ENCODE results near the gene CLCN6.

The CLCN6 gene

DNA sequence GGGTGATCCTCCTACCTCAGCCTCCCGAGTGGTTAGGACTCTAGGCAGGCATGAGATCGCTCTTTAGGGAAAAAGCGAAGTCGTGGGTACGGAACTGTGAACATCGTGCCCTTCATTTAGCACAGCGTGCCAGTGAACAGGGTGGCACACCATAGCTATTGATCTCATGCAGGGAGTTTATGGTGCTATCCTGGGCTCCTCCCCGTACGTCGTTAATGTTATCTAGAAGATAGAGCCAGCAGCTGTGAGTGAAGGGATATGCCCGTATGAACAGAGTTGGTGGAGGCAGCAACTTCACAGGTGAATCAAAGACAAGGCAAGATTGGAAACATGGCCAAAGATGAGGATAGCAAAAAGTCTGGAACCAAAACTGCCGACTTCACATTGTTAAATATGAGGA, 11.2 kb downstream of the CLCN6 start:
- H3K4me1 ChIP-seq (ENCODE audit: low read length) = peaks cover 14% of the 10 kb centered on the region
- no peaks in the 10 kb centered on the region for H4K20me1 ChIP-seq (ENCODE audit: insufficient read depth, low read length)
- no peak overlapping the region for H3K27ac ChIP-seq (ENCODE audit: low read length)
- H3K27me3 ChIP-seq (ENCODE audit: low read depth, low read length) = no peaks in the 10 kb centered on the region
- no peak overlapping the region for H3K9ac ChIP-seq (ENCODE audit: low read length)
- H3K9me3 ChIP-seq (ENCODE audit: insufficient read depth, low read length) = no peaks in the 10 kb centered on the region
- no peak overlapping the region for H2AFZ ChIP-seq (ENCODE audit: low read depth, low read length)
- peaks cover 7% of the 10 kb centered on the region; the same call in 1 of the 2 replicates for H3K79me2 ChIP-seq (ENCODE audit: low read length)
- H3K36me3 ChIP-seq (replicated peaks; ENCODE audit: low read depth, low read length) = peaks cover 19% of the 10 kb centered on the region
- no peak overlapping the region for H3K4me2 ChIP-seq (ENCODE audit: low read length)
- TF ChIP-seq EZH2phosphoT487 (IDR thresholded peaks at IDR 0.05; ENCODE audit: low read depth) = no peak
- TF ChIP-seq, protein P1, sequence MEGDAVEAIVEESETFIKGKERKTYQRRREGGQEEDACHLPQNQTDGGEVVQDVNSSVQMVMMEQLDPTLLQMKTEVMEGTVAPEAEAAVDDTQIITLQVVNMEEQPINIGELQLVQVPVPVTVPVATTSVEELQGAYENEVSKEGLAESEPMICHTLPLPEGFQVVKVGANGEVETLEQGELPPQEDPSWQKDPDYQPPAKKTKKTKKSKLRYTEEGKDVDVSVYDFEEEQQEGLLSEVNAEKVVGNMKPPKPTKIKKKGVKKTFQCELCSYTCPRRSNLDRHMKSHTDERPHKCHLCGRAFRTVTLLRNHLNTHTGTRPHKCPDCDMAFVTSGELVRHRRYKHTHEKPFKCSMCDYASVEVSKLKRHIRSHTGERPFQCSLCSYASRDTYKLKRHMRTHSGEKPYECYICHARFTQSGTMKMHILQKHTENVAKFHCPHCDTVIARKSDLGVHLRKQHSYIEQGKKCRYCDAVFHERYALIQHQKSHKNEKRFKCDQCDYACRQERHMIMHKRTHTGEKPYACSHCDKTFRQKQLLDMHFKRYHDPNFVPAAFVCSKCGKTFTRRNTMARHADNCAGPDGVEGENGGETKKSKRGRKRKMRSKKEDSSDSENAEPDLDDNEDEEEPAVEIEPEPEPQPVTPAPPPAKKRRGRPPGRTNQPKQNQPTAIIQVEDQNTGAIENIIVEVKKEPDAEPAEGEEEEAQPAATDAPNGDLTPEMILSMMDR (IDR thresholded peaks at IDR 0.05; ENCODE audit: low read depth, low read length) = no peak
- no peak overlapping the region for H3K4me3 ChIP-seq (ENCODE audit: low read length)

DNA sequence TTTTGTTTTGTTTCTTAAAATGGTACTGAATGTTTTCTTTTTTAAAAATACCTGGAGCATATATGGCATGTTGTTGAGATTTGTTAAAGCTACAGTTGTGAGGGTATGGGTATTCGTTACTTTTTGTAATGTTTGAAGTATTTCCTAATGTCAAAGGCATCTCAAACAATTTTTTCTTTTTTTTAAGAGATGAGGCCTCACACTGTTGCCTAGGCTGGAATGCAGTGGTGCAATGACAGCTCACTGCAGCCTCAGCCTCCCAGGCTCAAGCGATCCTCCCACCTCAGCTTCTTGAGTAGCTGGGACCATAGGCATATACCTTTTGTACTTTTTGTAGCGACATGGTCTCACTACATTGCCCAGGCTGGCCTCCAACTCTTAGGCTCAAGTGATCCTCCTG, 16.1 kb downstream of the CLCN6 start:
- H3K4me3 ChIP-seq (ENCODE audit: low read length) = no peak overlapping the region

DNA sequence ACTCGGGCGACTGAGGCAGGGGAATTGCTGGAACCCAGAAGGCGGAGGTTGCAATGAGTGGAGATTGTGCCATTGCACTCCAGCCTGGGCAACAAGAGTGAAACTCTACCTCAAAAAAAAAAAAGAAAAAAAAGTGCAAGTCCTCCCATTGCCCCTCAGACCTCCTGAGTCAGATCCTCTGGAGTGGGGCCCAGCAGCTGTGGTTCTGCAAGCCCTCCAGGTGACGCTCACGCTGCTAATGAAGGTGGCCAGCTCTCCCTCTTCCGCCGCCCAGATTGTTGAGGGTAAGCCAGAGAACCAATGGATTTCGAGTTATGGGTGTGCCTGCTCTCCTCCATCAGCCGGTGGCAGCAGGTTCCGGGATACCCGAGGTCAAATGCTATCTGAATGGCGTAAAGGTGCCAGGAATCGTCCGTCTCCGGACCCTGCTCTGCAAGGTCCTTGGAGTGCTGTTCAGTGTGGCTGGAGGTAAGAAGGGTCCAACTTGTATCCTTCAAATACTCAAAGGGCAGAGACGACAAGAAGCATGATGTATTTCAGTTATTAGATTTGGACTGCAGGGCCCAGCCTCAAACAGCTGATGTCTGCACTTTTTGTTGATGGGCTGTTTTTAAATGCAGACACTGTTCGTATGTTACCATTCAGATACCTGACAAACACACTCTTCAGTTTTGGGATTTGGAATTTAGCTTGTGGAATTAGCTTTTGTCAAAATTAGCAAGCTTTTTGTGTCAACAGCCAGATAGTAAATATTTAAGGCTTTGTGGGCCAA, 17.6 kb downstream of the CLCN6 start:
- no peak overlapping the region for H3K27ac ChIP-seq (ENCODE audit: low read length)
- H3K4me1 ChIP-seq (ENCODE audit: low read length) = no peaks in the 10 kb centered on the region
- no peak overlapping the region for H3K4me3 ChIP-seq (ENCODE audit: low read length)
- no peaks in the 10 kb centered on the region for H3K9me3 ChIP-seq (ENCODE audit: insufficient read depth, low read length)
- no peak overlapping the region for H2AFZ ChIP-seq (ENCODE audit: low read depth, low read length)
- H3K9ac ChIP-seq (ENCODE audit: low read length) = no peak overlapping the region
- no peaks in the 10 kb centered on the region for H3K27me3 ChIP-seq (ENCODE audit: low read depth, low read length)
- peaks cover 3% of the 10 kb centered on the region for H3K36me3 ChIP-seq (replicated peaks; ENCODE audit: low read depth, low read length)
- H3K4me2 ChIP-seq (ENCODE audit: low read length) = no peak overlapping the region
- no peaks in the 10 kb centered on the region for H4K20me1 ChIP-seq (ENCODE audit: insufficient read depth, low read length)
- H3K79me2 ChIP-seq (ENCODE audit: low read length) = no peaks in the 10 kb centered on the region
- TF ChIP-seq, protein P1 (IDR thresholded peaks at IDR 0.05; ENCODE audit: low read depth, low read length) = no peak
- no peak for TF ChIP-seq EZH2phosphoT487 (IDR thresholded peaks at IDR 0.05; ENCODE audit: low read depth)

More for the DNA sequence above, 16.1 kb downstream of the CLCN6 start:
- H4K20me1 ChIP-seq (ENCODE audit: insufficient read depth, low read length) = no peaks in the 10 kb centered on the region
- no peak overlapping the region for H2AFZ ChIP-seq (ENCODE audit: low read depth, low read length)
- H3K27me3 ChIP-seq (ENCODE audit: low read depth, low read length) = no peaks in the 10 kb centered on the region
- H3K79me2 ChIP-seq (ENCODE audit: low read length) = no peaks in the 10 kb centered on the region
- no peak for TF ChIP-seq EZH2phosphoT487 (IDR thresholded peaks at IDR 0.05; ENCODE audit: low read depth)
- TF ChIP-seq, protein P1 (IDR thresholded peaks at IDR 0.05; ENCODE audit: low read depth, low read length) = no peak
- H3K9ac ChIP-seq (ENCODE audit: low read length) = no peak overlapping the region
- H3K4me2 ChIP-seq (ENCODE audit: low read length) = no peak overlapping the region
- H3K27ac ChIP-seq (ENCODE audit: low read length) = no peak overlapping the region
- no peaks in the 10 kb centered on the region for H3K4me1 ChIP-seq (ENCODE audit: low read length)
- H3K9me3 ChIP-seq (ENCODE audit: insufficient read depth, low read length) = no peaks in the 10 kb centered on the region
- H3K36me3 ChIP-seq (replicated peaks; ENCODE audit: low read depth, low read length) = peaks cover 9% of the 10 kb centered on the region

DNA sequence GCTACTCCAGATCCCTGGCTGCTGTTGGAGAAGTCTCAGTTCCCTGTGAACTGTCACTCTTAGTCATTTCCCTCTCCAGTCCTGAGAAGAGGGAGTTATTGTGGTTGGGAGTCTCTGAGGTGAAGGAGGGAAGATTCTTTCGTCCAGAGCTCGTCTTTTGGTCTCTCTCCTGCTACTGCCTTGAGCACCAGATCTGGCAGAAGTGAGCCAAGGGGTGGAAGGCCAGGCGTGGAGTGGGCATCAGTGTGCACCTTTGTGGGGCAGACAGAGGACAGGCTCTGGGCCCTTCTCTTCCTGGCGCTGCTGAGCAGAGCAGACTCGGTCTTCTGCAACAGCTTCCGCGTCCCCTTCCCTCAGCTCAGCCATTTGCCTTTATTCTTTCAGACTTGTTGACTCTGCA, 19.1 kb downstream of the CLCN6 start:
- TF ChIP-seq, protein P1 (IDR thresholded peaks at IDR 0.05; ENCODE audit: low read depth, low read length) = no peak
- TF ChIP-seq EZH2phosphoT487 (IDR thresholded peaks at IDR 0.05; ENCODE audit: low read depth) = no peak
- Histone ChIP-seq H2AFZ (ENCODE audit: low read depth, low read length) (no peak overlapping the region), H3K9ac (ENCODE audit: low read length) (no peak overlapping the region), H3K27ac (ENCODE audit: low read length) (no peak overlapping the region), H3K36me3 (replicated peaks; ENCODE audit: low read depth, low read length) (peaks cover 3% of the 10 kb centered on the region), H4K20me1 (ENCODE audit: insufficient read depth, low read length) (no peaks in the 10 kb centered on the region), H3K27me3 (ENCODE audit: low read depth, low read length) (no peaks in the 10 kb centered on the region), H3K9me3 (ENCODE audit: insufficient read depth, low read length) (no peaks in the 10 kb centered on the region), H3K4me1 (ENCODE audit: low read length) (no peaks in the 10 kb centered on the region), H3K4me3 (ENCODE audit: low read length) (no peak overlapping the region), H3K4me2 (ENCODE audit: low read length) (no peak overlapping the region), H3K79me2 (ENCODE audit: low read length) (no peaks in the 10 kb centered on the region)
